A673 (cell line): ENCODE measurements around the gene YWHAH. TPM values are rescaled to one million over a fixed set of nuclear protein-coding genes. Genes with fewer than 3 reads are reported as not detected.

ENCODE experiments used
- BruUV-seq: library from RNA; stranded (reverse); fragments of 400-500 nt; replicated peaks from 2 replicates; lab custom pipeline; 2021; lab: Mats Ljungman, UMichigan
- CTCF ChIA-PET: fragments of 300-600 bp; sonication (Branson Sonifier 250); formaldehyde crosslinking; loops from one replicate; lab custom pipeline; 2022; ENCODE audit warnings: antibody characterized with exemption; lab: Charles Lee
- POLR2A ChIA-PET: fragments of 300-600 bp; sonication (Branson Sonifier 250); formaldehyde crosslinking; loops from one replicate; lab custom pipeline; 2022; ENCODE audit warnings: antibody characterized with exemption; ENCODE audit not compliant: low non-redundant PET; lab: Charles Lee
- DNase-seq: peaks from one replicate; pipeline ENCODE4 v3.0.0-alpha.2; 2015; ENCODE audit warnings: low spot score
- H3K27ac ChIP-seq: fragments of 200-600 bp; sonication (generic); 2 replicates; pipeline ENCODE4 v1.5.1; 2016; ENCODE audit warnings: mixed run types, low read depth, mild to moderate bottlenecking, mixed read lengths, antibody characterized with exemption, low read length; ENCODE audit not compliant: poor library complexity, severe bottlenecking
- H3K27me3 ChIP-seq: fragments of 200-600 bp; sonication (generic); replicated peaks from 2 replicates; pipeline ENCODE4 v1.6.1; 2017; ENCODE audit warnings: mixed run types, low read depth, mild to moderate bottlenecking, mixed read lengths, antibody characterized with exemption, low read length; ENCODE audit not compliant: insufficient read depth, poor library complexity
- H3K36me3 ChIP-seq: fragments of 200-600 bp; sonication (generic); 2 replicates; pipeline ENCODE4 v1.6.1; 2016; ENCODE audit warnings: mixed run types, mild to moderate bottlenecking, mixed read lengths, antibody characterized with exemption, low read length; ENCODE audit not compliant: insufficient read depth, poor library complexity, severe bottlenecking
- H3K4me1 ChIP-seq: fragments of 200-600 bp; sonication (generic); 2 replicates; pipeline ENCODE4 v1.6.1; 2017; ENCODE audit warnings: mixed run types, mild to moderate bottlenecking, mixed read lengths, antibody characterized with exemption, low read length; ENCODE audit not compliant: insufficient read depth, poor library complexity, severe bottlenecking
- H3K4me3 ChIP-seq: fragments of 200-600 bp; sonication (generic); 2 replicates; pipeline ENCODE4 v1.5.1; 2016; ENCODE audit warnings: low read depth, mixed run types, mild to moderate bottlenecking, mixed read lengths, low read length; ENCODE audit not compliant: poor library complexity, severe bottlenecking
- H3K9me3 ChIP-seq: fragments of 200-600 bp; sonication (generic); 2 replicates; pipeline ENCODE4 v1.6.1; 2016; ENCODE audit warnings: mixed run types, low read depth, mild to moderate bottlenecking, mixed read lengths, antibody characterized with exemption, low read length; ENCODE audit not compliant: poor library complexity, severe bottlenecking
- EZH2 ChIP-seq: fragments of 200-600 bp; sonication (generic); IDR thresholded peaks from 2 replicates; pipeline ENCODE4 v1.6.1; 2017; ENCODE audit warnings: borderline replicate concordance, low read depth, mild to moderate bottlenecking, mixed read lengths, antibody characterized with exemption, low read length; ENCODE audit not compliant: poor library complexity, severe bottlenecking
- intact Hi-C: fragments of 100-400 bp; cut with micrococcal nuclease; formaldehyde crosslinking; loops from one replicate; pipeline ENCODE4 v1.10.0; 2022; ENCODE audit not compliant: unreplicated experiment
- total RNA-seq: library from RNA; stranded (reverse); gene quantifications from 2 replicates; pipeline ENCODE4 v1.2.3, GENCODE V29; 2021
- TF ChIP-seq, protein P1 (sequence below): fragments of 300-800, 200-600 bp; sonication (generic); conservative IDR thresholded peaks from 2 replicates; pipeline ENCODE4 v1.5.1; 2017; ENCODE audit warnings: low read depth, mild to moderate bottlenecking, antibody characterized with exemption, low read length, moderate library complexity, mixed read lengths

Gene YWHAH
- total RNA-seq, 1 experiment from 2014 or later: 177 TPM

DNA sequence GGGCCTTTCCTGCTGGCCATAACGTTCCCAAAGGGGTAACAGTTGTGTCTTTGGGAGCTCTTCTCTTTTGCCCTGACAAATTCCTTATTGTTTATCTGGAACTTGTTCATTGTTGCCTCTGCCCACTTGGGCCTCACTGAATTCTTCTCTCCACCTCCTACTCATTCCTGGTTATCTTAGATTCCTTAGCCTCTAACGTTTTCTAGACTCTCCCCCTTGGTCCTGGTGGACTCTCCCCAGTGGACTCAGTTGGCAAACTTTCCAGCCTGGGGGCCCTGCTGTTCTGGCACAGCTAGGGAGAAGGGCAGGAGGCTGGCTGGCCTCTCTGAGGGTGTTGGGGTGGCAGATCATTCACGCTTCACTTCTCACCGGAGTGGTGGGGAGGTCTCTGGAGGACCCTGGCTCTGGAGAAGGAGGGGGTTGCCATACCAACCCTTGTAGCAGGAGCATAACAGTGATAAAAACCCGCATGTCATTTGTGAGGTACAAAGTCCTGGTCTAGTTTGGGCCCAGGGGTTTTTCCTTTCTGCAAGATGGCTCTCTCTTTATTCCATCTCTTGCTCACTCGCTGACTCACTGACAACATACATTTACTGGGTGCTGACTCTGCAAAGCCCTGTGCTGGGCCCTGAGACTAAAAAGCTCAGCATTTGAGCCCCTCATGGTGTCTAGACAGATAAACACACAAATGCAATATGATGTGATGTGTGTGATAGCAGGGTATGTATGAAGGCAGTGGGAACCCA lies 39.7 kb downstream of the YWHAH start:
- intact Hi-C loops: no loop called here
- DNase-seq: no peak
- Histone ChIP-seq H3K27ac (no peak overlapping the region), H3K9me3 (no peaks in the 10 kb centered on the region), H3K36me3 (no peaks in the 10 kb centered on the region), H3K27me3 (no peaks in the 10 kb centered on the region), H3K4me1 (no peaks in the 10 kb centered on the region), H3K4me3 (no peak overlapping the region)
- ChIA-PET CTCF (interaction anchor here (1.1 kb wide), 1 partner anchor 14 kb away, joined by 4 read pairs; no protein-coding TSS in a partner anchor), POLR2A (interaction anchor here (0.6 kb wide), 1 partner anchor 414 kb away, joined by 4 read pairs; no protein-coding TSS in a partner anchor)
- TF ChIP-seq EZH2: no peak
- TF ChIP-seq, protein P1, sequence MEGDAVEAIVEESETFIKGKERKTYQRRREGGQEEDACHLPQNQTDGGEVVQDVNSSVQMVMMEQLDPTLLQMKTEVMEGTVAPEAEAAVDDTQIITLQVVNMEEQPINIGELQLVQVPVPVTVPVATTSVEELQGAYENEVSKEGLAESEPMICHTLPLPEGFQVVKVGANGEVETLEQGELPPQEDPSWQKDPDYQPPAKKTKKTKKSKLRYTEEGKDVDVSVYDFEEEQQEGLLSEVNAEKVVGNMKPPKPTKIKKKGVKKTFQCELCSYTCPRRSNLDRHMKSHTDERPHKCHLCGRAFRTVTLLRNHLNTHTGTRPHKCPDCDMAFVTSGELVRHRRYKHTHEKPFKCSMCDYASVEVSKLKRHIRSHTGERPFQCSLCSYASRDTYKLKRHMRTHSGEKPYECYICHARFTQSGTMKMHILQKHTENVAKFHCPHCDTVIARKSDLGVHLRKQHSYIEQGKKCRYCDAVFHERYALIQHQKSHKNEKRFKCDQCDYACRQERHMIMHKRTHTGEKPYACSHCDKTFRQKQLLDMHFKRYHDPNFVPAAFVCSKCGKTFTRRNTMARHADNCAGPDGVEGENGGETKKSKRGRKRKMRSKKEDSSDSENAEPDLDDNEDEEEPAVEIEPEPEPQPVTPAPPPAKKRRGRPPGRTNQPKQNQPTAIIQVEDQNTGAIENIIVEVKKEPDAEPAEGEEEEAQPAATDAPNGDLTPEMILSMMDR: no peak
- BruUV-seq: no TSS peak

DNA sequence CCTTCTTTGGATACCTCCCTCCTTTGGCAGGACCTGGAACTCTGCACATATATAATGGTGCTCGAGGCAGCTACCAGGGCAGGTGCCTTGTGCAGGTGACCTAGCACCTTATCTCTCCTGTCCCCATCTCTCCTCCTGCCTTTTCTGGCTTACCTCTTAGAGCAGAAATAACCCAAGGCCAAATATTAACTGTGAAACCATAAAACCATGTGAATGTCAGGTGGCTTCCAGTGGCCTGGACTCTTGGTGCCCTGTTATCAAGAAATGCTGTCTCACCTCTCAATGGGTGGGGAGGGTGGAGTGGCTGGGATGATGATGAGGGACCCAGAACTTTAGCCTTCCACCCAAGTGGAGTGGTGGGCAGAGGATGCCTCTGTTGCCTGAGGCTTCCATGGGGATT lies 42.9 kb downstream of the YWHAH start:
- H3K27ac ChIP-seq: no peak overlapping the region
- no TSS peak for BruUV-seq
- CTCF ChIA-PET: no interaction called here
- H3K36me3 ChIP-seq: no peaks in the 10 kb centered on the region
- TF ChIP-seq, protein P1: no peak
- no peak for TF ChIP-seq EZH2
- intact Hi-C loops: no loop called here
- no peaks in the 10 kb centered on the region for H3K4me1 ChIP-seq
- H3K27me3 ChIP-seq: peaks cover 4% of the 10 kb centered on the region
- H3K4me3 ChIP-seq: no peak overlapping the region
- H3K9me3 ChIP-seq: no peaks in the 10 kb centered on the region
- POLR2A ChIA-PET: no interaction called here
- DNase-seq: no peak

DNA sequence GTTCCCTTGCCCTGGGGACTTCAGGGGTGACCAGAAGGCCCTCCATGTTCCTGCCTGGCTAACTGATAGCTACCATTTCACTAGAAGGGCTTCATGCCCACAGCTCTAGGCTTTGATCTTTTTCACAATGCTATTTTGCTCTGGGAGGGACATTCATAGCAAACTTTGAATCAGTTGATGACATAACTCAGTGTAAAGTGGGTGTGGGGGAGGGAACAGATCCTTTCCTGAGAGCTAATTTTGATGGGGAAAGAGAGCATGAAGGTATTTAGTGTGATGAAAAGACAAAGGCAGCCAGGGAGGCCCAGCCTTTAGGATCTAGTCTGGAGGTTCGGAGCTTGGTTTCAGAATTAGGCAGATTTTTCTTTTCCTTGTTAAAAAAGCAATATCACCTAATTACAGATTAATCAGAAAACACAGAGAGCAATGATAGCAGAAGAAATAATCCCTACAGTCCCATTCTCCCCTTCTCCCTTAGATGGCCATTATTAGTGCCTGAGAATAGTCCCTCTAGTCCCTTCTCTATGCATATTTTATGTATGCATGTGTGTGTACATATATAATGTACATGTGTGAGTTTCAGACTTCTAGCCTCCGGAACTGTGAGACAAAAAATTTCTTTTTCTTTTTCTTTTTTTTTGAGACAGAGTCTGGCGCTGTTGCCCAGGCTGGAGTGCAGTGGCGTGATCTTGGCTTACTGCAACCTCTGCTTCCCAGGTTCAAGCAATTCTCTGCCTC lies 46.9 kb downstream of the YWHAH start:
- no TSS peak for BruUV-seq
- no peaks in the 10 kb centered on the region for H3K36me3 ChIP-seq
- no peaks in the 10 kb centered on the region for H3K9me3 ChIP-seq
- CTCF ChIA-PET: interaction anchor here (1.1 kb wide), 1 partner anchor 21 kb away, joined by 3 read pairs; no protein-coding TSS in a partner anchor
- no peaks in the 10 kb centered on the region for H3K4me1 ChIP-seq
- H3K4me3 ChIP-seq: no peak overlapping the region
- peaks cover 4% of the 10 kb centered on the region for H3K27me3 ChIP-seq
- intact Hi-C loops: no loop called here
- no peak overlapping the region for H3K27ac ChIP-seq
- TF ChIP-seq, protein P1: no peak
- no peak for TF ChIP-seq EZH2
- POLR2A ChIA-PET: interaction anchor here (0.6 kb wide), 2 partner anchors 40 to 114 kb away, joined by 3 to 4 read pairs; no protein-coding TSS in a partner anchor
- no peak for DNase-seq
